ENCODE data around the gene COL24A1.

COL24A1 gene

GRCh38 chr1:86062453-86062852 is 94.1 kb downstream of the COL24A1 start:
- ChIA-PET CTCF (no interaction called here), POLR2A (ENCODE audit: low non-redundant PET) (no interaction called here)
- TF ChIP-seq, protein P1, sequence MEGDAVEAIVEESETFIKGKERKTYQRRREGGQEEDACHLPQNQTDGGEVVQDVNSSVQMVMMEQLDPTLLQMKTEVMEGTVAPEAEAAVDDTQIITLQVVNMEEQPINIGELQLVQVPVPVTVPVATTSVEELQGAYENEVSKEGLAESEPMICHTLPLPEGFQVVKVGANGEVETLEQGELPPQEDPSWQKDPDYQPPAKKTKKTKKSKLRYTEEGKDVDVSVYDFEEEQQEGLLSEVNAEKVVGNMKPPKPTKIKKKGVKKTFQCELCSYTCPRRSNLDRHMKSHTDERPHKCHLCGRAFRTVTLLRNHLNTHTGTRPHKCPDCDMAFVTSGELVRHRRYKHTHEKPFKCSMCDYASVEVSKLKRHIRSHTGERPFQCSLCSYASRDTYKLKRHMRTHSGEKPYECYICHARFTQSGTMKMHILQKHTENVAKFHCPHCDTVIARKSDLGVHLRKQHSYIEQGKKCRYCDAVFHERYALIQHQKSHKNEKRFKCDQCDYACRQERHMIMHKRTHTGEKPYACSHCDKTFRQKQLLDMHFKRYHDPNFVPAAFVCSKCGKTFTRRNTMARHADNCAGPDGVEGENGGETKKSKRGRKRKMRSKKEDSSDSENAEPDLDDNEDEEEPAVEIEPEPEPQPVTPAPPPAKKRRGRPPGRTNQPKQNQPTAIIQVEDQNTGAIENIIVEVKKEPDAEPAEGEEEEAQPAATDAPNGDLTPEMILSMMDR (conservative IDR thresholded peaks at IDR 0.05; ENCODE audit: low read depth), result no peak
- DNase-seq (ENCODE audit: low spot score), result no peak
- H3K27ac ChIP-seq, result no peak overlapping the region

DNA sequence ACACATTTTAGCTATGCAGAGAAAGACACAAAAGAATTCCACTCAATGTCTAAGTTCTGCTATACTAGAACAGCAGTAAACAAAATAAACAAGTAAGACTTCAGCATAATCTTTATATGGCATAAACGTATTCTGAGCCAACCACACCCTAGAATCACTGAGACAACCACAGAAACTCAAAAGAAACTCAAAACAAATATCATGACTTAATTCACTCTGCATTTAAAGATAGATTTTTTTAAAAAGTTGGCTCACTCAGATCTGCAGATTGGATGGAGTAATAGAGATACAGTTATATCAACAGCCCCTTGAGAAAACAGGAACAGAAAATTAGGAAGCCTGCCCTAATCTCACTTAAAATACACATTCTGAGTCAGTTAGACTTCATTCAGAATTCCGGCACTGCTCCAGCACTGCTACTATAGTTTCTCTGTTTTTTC is 95.0 kb downstream of the COL24A1 start:
- DNase-seq (ENCODE audit: low spot score), result no peak
- CTCF ChIA-PET, result no interaction called here
- POLR2A ChIA-PET (ENCODE audit: low non-redundant PET), result no interaction called here
- TF ChIP-seq, protein P1 (conservative IDR thresholded peaks at IDR 0.05; ENCODE audit: low read depth), result no peak
- no peak overlapping the region for H3K27ac ChIP-seq

DNA sequence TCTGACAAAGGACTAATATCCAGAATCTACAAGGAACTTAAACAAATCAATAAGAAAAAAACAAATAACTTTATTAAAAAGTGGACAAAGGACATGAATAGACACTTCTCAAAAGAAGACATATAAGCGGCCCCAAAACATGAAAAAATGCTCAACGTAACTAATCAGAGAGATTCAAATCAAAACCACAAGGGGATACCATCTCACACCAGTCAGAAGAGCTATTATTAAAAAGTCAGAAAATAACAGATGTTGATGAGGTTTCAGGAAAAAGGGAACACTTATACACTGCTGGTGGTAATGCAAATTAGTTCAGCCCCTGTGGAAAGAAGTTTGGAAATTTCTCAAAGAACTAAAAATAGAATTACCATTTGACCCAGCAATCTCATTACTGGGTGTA is 102.2 kb downstream of the COL24A1 start:
- DNase-seq (ENCODE audit: low spot score), result no peak
- TF ChIP-seq, protein P1 (conservative IDR thresholded peaks at IDR 0.05; ENCODE audit: low read depth), result no peak
- ChIA-PET POLR2A (ENCODE audit: low non-redundant PET) (no interaction called here), CTCF (no interaction called here)
- H3K27ac ChIP-seq, result no peak overlapping the region

GRCh38 chr1:86052948-86053698 is 103.4 kb downstream of the COL24A1 start:
- H3K27ac ChIP-seq, result no peak overlapping the region
- CTCF ChIA-PET, result interaction anchor here (0.5 kb wide), 1 partner anchor 76 kb away, joined by 3 read pairs; no protein-coding TSS in a partner anchor
- TF ChIP-seq, protein P1 (conservative IDR thresholded peaks at IDR 0.05; ENCODE audit: low read depth), result no peak
- POLR2A ChIA-PET (ENCODE audit: low non-redundant PET), result no interaction called here
- DNase-seq (ENCODE audit: low spot score), result no peak

DNA sequence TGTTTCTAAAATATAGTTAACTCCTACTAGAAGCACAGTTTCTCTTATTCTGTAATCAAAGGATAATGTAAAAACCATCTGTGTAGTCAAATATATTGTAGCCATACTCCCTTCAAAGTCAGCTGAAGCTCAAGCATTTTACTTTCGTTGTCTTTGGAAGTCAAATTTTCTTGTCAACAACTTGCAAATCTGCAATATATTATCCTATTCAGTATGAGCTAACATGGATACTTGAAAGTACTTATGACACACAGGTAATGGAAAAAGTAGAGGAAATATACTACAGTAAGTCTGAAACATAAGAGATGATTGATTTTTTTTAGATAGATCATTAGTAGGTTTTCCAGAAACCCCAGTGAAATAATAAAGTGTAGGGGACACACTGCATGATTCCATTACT is 121.5 kb downstream of the COL24A1 start:
- POLR2A ChIA-PET (ENCODE audit: low non-redundant PET), result no interaction called here
- DNase-seq (ENCODE audit: low spot score), result no peak
- CTCF ChIA-PET, result no interaction called here
- TF ChIP-seq, protein P1 (conservative IDR thresholded peaks at IDR 0.05; ENCODE audit: low read depth), result no peak
- no peak overlapping the region for H3K27ac ChIP-seq

DNA sequence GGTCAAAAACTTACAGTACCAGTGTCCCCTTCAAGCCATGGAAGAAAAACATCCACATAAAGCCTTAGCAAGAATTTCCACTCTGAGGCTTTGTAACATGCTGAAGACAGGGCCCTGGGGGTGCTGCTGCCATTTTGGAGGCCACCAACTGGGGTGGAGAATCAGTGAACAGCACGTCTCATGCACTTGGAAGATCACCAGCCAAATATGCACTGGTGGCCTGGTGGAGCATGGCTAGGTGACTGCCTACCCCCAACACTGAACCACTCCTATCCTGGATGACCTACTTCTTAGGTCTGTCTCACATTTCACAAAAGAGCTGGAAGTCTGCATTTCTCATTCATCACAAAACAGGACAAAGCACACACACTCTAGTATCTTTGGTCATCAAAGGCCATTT is 126.4 kb downstream of the COL24A1 start:
- DNase-seq (ENCODE audit: low spot score), result no peak
- no peak overlapping the region for H3K27ac ChIP-seq
- ChIA-PET POLR2A (ENCODE audit: low non-redundant PET) (interaction anchor here (0.7 kb wide), 1 partner anchor 389 kb away, joined by 7 read pairs; no protein-coding TSS in a partner anchor), CTCF (no interaction called here)
- TF ChIP-seq, protein P1 (conservative IDR thresholded peaks at IDR 0.05; ENCODE audit: low read depth), result no peak
